Measurements from ENCODE around the gene MAN2A2.

Gene MAN2A2

DNA sequence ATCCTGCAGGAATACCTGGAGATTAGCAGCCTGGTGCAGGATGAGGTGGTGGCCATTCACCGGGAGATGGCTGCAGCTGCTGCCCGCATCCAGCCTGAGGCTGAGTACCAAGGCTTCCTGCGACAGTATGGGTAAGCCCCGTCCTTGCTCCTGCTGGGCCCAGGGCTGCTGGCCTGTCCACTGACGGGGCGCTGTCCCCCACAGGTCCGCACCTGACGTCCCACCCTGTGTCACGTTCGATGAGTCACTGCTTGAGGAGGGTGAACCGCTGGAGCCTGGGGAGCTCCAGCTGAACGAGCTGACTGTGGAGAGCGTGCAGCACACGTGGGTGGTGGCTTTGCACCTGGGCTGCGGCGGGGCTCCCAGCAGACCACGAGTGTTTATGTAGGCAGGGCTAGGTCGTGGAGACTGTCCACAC, 13.8 kb upstream of the MAN2A2 start:
- in situ Hi-C loops (cut with MboI; ENCODE audit: low pct_unique_long_range_greater_than_20kb, low sequenced_read_pairs, unreplicated experiment): loop anchor here (25.0 kb wide), 1 partner anchor 577 kb away; no protein-coding TSS in a partner anchor
- TF ChIP-seq, protein P1, sequence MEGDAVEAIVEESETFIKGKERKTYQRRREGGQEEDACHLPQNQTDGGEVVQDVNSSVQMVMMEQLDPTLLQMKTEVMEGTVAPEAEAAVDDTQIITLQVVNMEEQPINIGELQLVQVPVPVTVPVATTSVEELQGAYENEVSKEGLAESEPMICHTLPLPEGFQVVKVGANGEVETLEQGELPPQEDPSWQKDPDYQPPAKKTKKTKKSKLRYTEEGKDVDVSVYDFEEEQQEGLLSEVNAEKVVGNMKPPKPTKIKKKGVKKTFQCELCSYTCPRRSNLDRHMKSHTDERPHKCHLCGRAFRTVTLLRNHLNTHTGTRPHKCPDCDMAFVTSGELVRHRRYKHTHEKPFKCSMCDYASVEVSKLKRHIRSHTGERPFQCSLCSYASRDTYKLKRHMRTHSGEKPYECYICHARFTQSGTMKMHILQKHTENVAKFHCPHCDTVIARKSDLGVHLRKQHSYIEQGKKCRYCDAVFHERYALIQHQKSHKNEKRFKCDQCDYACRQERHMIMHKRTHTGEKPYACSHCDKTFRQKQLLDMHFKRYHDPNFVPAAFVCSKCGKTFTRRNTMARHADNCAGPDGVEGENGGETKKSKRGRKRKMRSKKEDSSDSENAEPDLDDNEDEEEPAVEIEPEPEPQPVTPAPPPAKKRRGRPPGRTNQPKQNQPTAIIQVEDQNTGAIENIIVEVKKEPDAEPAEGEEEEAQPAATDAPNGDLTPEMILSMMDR (IDR thresholded peaks at IDR 0.05; ENCODE audit: extremely low read depth, insufficient read depth, missing control alignments): no peak
- DNase-seq (ENCODE audit: low spot score): no peak

DNA sequence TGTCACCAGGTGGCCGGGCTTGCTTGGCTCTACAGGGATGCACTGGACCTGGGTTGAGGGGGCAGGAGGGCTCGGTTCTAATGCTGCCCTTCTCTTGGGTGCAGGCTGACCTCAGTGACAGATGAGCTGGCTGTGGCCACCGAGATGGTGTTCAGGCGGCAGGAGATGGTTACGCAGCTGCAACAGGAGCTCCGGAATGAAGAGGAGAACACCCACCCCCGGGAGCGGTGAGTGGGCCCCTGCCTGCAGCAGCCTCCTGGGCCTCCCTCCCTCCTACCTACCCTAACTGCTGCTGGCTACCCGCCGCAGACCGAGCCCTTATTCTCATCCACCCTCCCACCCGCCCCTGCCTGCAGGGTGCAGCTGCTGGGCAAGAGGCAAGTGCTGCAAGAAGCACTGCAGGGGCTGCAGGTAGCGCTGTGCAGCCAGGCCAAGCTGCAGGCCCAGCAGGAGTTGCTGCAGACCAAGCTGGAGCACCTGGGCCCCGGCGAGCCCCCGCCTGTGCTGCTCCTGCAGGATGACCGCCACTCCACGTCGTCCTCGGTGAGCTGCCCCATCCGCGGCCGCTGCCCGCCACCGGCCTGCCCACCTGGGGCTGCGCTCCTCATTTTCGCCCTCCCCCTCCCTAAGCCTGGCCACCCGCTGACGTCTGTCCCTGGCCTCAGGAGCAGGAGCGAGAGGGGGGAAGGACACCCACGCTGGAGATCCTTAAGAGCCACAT, 13.2 kb upstream of the MAN2A2 start:
- in situ Hi-C loops (cut with MboI; ENCODE audit: low pct_unique_long_range_greater_than_20kb, low sequenced_read_pairs, unreplicated experiment): loop anchor here (10.0 to 25.0 kb wide), 2 partner anchors 385 to 578 kb away; no protein-coding TSS in a partner anchor

DNA sequence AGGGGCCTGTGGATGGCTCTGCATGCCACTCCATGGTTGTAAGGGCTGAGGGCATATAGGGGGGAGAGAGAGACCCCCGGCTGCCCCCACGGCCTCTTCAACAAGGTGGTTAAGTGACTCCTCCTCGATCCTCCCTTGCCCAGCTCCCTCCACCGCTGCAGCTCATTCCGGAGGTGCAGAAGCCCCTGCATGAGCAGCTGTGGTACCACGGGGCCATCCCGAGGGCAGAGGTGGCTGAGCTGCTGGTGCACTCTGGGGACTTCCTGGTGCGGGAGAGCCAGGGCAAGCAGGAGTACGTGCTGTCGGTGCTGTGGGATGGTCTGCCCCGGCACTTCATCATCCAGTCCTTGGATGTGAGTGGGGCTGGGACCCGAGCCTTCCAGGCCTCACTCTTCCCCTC, 12.3 kb upstream of the MAN2A2 start:
- in situ Hi-C loops (cut with MboI; ENCODE audit: low pct_unique_long_range_greater_than_20kb, low sequenced_read_pairs, unreplicated experiment): loop anchor here (10.0 to 25.0 kb wide), 2 partner anchors 386 to 579 kb away; no protein-coding TSS in a partner anchor
- DNase-seq (ENCODE audit: low spot score): no peak
- TF ChIP-seq, protein P1 (IDR thresholded peaks at IDR 0.05; ENCODE audit: extremely low read depth, insufficient read depth, missing control alignments): no peak

More for the DNA sequence above, 13.2 kb upstream of the MAN2A2 start:
- DNase-seq (ENCODE audit: low spot score): no peak
- TF ChIP-seq, protein P1 (IDR thresholded peaks at IDR 0.05; ENCODE audit: extremely low read depth, insufficient read depth, missing control alignments): no peak

DNA sequence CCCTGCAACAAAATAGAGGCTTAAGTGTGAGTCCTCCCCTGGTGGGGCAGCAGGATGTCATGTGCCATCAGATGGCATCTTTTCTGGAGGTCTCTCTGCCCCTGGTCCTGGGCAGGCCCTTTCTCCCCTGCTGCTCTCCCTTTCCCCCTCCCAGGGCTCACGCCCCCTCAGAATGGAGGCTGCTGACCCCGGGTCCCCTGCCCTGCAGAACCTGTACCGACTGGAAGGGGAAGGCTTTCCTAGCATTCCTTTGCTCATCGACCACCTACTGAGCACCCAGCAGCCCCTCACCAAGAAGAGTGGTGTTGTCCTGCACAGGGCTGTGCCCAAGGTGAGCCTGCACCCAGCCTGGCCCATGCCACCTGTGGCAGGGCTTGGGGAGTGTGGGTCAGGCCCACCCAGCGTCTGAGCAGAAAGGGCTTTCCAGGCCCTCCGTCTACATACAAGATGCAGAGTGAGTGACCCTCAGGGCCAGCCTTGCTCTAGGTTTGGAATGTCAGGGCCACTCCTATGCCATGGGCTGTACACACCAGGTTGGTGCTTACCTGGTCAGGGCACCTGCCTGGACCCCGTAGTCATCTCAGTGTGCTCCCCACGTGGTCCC, 11.7 kb upstream of the MAN2A2 start:
- no peak for DNase-seq (ENCODE audit: low spot score)
- TF ChIP-seq, protein P1 (IDR thresholded peaks at IDR 0.05; ENCODE audit: extremely low read depth, insufficient read depth, missing control alignments): no peak
- in situ Hi-C loops (cut with MboI; ENCODE audit: low pct_unique_long_range_greater_than_20kb, low sequenced_read_pairs, unreplicated experiment): loop anchor here (10.0 to 25.0 kb wide), 2 partner anchors 387 to 579 kb away; no protein-coding TSS in a partner anchor

DNA sequence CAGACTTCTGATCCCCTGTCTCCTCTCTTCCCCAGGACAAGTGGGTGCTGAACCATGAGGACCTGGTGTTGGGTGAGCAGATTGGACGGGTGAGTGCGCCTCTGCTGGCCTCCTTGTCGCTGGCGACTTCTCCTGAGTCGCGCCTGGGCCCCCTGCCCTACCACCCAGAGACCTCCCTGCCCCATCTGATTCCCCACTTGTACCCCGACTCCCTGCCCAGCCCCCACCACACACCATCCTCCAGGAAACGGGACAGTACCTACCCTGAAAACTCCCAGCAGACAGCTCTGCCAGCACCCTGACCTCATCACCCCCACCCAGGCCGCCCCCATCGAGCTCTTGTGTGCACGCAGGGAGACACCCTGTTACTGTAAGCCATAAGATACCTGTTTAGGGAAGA, 11.1 kb upstream of the MAN2A2 start:
- TF ChIP-seq, protein P1 (IDR thresholded peaks at IDR 0.05; ENCODE audit: extremely low read depth, insufficient read depth, missing control alignments): no peak
- in situ Hi-C loops (cut with MboI; ENCODE audit: low pct_unique_long_range_greater_than_20kb, low sequenced_read_pairs, unreplicated experiment): loop anchor here (10.0 to 25.0 kb wide), 2 partner anchors 387 to 580 kb away; no protein-coding TSS in a partner anchor
- no peak for DNase-seq (ENCODE audit: low spot score)

DNA sequence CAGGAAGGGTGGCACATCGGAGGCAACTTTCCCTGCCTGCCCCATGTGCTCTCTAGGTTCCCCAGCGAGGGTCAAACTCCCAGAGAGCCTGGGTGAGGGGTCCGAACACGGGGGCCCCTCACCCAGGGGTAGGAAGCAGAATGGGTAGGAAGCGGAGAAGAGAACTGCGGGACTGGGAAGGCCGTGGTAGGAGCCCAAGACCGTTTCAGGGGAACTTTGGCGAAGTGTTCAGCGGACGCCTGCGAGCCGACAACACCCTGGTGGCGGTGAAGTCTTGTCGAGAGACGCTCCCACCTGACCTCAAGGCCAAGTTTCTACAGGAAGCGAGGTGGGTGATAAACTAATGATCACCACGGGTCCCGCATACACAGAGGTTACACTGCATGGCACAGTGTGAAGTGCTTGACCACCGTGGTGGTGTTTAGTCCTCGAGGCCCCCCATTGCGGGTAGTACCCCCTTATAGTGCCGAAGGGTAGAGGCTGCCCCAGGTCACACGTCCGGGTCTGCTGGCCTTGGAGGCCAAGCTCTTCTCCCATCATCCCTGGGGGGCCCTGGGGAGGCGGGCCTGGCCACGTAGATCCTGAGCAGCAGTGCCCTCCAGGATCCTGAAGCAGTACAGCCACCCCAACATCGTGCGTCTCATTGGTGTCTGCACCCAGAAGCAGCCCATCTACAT, 10.5 kb upstream of the MAN2A2 start:
- in situ Hi-C loops (cut with MboI; ENCODE audit: low pct_unique_long_range_greater_than_20kb, low sequenced_read_pairs, unreplicated experiment): loop anchor here (10.0 to 25.0 kb wide), 2 partner anchors 388 to 580 kb away; no protein-coding TSS in a partner anchor
- DNase-seq (ENCODE audit: low spot score): no peak
- TF ChIP-seq, protein P1 (IDR thresholded peaks at IDR 0.05; ENCODE audit: extremely low read depth, insufficient read depth, missing control alignments): no peak

Measured in GM13977 (cell line).